Stimulated activated CD4-positive, alpha-beta T cell treated with anti-CD3 and anti-CD28 coated beads, TNF-alpha, amount 100 ng/mL, for 4 hours (primary cell): ENCODE measurements around the gene KTN1.

Experiments
- DNase-seq, 3 experiments: peaks; one replicate each; pipeline ENCODE4 v3.0.0-alpha.2; 2020; ENCODE audit warnings: low read depth in 3 of 3

The KTN1 gene

GRCh38 chr14:55610713-55611370, 30.8 kb downstream of the KTN1 start:
- DNase-seq: no peak

- DNase-seq: no peak
Observed at GRCh38 chr14:55611859-55612258, 31.9 kb downstream of the KTN1 start.

DNA sequence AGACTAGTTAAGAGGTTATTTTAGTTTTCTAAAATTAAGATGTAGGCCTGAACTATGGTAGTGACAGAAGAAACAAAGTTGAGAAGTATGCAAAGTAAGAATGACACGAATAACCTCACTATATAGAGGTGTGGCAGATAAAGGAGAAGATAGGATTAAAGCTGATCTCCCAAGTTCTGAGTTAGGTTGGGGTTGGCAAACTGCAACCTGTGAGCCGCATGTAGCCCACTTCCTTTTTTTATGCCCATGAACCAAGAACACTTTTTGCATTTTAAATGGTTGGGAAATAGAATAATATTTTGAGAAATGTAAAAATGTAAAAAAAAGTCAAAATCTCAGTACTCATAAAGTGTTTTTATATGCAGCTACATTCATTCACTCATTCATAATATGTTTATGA, 34.3 kb downstream of the KTN1 start:
- DNase-seq: no peak

GRCh38 chr14:55620277-55620676, 40.3 kb downstream of the KTN1 start:
- no peak for DNase-seq

DNA sequence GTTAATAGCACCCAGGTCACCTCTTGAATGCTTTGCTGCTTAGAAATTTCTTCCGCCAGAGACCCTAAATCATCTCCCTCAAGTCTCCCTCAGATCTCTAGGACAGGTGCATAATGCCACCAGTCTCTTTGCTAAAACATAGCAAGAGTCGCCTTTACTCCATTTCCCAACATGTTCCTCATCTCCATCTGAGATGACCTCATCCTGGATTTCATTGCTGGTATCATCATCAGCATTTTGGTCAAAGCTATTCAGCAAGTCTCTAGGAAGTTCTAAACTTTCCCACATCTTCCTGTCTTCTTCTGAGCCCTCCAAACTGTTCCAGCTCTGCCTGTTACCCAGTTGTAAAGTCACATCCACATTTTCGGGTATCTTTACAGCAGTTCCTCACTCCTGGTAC, 41.0 kb downstream of the KTN1 start:
- no peak for DNase-seq

- no peak for DNase-seq
Observed at GRCh38 chr14:55621391-55621790, 41.4 kb downstream of the KTN1 start.

- no peak for DNase-seq
Observed at GRCh38 chr14:55624913-55625312, 44.9 kb downstream of the KTN1 start.

GRCh38 chr14:55625481-55625880, 45.5 kb downstream of the KTN1 start:
- no peak for DNase-seq

- DNase-seq: no peak
Observed at GRCh38 chr14:55626131-55626530, 46.1 kb downstream of the KTN1 start.

DNA sequence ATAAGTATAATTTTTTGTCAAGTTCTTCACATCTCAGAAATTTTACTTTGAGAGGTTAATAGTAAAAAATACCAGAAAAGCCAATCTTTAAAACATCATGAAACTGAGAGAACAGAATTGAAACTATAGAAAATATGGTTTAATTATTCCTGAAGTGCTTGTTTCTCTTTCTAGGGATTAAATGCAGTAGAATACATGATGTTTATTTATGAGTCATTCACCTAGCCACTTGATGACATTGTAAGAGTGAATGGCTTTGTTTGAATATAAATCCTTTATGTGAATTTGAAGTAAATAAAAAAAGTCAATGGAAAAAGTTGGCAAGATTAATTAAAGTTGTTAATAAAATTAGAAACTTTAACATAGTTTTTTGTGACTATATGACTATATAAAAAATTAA, 48.4 kb downstream of the KTN1 start:
- DNase-seq: no peak

DNA sequence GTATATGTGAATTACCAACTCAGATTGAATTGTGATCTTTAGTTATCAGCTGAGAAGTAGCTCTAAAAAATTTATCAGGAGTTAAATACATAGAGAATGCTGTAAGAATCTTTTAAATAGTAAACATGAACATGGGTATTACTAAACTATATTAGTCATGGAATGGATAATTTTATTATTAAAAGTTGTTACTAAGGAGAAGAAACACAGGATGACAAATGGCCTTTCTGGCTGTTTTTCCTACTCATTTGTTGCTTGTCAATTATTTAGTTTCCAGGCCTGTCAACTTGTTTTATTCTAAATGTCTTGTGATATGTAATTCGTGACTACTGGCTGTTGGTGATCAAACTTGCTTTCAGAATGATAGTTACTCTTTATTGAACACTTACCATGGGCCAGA, 58.7 kb downstream of the KTN1 start:
- no peak for DNase-seq

DNA sequence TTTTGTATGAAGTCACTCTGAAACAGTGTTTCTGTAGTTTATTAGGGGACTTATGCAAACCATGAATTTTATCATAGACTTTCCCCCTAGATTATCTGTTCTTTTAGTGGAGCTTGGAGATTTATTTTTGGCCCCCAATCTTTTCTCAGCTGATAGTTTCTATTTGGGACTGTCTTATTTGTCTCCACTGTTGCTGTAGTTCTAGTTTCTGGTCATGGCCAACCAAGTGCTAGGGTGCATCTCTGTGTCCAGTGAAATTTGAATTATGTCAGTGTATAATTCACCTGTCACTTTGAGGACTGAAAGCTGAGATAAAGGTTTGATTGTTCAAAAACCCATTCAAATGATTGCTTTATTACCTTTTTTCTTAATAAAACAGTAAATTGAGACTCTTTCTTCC, 61.3 kb downstream of the KTN1 start:
- DNase-seq: no peak

GRCh38 chr14:55641954-55642353, 61.9 kb downstream of the KTN1 start:
- DNase-seq: no peak

DNA sequence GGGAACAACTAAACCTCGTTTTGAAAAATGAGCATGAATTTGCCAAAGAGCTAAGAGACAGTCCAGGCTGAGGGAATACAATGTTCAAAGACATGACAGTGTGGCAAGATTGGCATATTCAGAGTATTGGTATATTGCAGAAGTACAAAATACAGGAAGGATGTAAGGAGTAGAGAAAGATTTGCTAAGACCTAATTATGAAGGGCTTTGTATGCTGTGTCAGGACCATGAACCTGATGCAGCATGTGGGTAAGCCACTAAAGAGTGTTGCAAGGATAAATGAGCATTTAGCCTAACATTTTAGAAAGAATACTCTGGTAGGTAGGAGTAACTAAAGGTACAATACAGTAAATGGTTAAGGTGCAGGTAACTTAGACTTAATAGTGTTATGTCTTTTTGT, 65.1 kb downstream of the KTN1 start:
- no peak for DNase-seq

- DNase-seq: no peak
Observed at GRCh38 chr14:55645845-55646832, 66.1 kb downstream of the KTN1 start.

- no peak for DNase-seq
Observed at GRCh38 chr14:55650992-55651391, 71.0 kb downstream of the KTN1 start.

DNA sequence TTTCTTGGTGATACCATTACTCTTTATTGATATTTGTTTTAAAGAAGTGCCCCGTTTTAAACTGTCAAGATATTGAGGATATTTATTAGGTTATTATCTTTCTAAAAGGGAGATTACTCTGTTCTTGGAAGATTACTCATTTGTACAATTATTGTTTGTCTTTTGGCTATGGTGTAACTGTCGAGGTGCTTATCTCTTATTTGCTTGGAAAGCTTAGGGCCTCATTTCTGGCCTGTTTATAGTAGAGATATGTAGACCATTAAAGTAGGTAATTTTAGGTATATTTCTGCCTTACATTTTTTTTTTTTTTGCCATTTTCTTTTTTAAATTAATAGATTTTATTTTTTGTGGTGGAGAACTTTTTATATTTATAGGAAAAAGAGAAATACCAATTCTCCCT, 74.2 kb downstream of the KTN1 start:
- DNase-seq: no peak

- no peak for DNase-seq
Observed at GRCh38 chr14:55661029-55661428, 81.0 kb downstream of the KTN1 start.

GRCh38 chr14:55662752-55663151, 82.7 kb downstream of the KTN1 start:
- DNase-seq: no peak

- no peak for DNase-seq
Observed at GRCh38 chr14:55665067-55665675, 85.2 kb downstream of the KTN1 start.

DNA sequence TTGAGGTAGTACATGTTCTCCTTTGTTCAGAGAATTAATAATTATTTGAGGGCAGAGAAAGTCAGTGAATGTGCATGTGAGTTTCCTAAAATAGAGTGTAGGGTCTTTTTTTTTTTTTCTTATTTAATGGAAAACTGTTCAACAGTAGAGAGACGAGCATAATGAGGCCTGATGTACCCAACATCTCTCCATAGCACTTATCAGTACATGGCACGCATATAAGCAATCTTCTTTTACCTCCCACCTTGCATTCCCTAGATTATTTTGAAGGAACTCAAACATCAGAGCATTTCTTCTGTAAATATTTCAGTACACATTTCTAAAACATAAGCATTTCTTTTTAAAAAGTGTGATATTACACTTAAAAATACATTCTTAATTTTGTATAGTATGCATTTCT, 87.8 kb downstream of the KTN1 start:
- no peak for DNase-seq

DNA sequence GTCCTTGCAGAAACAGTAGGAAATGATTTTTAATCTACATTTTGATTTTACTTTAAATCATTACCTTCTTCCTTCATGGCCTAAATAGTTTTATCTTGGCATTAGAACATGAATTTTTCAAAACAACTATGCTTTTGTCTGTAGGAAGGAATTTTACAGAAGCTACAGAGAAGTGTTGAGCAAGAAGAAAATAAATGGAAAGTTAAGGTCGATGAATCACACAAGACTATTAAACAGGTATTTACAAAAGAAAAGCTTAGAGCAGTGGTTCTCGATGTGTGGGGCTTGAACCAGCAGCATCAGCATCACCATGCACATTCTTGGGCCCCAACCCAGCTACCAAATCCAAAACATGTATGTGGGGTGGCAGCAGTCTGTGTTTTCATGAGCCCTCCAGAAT, 91.6 kb downstream of the KTN1 start:
- DNase-seq: no peak

DNA sequence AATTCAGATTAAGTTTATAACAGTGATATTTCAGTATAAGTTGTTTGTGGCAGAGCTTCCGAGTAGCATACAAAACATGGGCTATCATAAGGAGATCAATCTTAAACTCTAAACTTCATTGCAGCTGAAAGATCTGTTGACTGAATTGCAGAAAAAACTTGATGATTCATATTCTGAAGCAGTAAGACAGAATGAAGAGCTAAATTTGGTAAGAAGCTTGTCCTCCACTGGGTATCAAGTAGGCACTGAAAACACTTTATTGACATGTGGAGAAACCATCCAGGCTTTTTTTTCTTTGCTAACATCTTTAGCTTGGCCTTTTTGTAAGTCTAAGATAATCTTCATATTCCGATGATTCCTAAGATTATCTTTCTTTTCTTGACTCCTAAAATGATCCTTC, 93.0 kb downstream of the KTN1 start:
- DNase-seq: no peak
